Peyer's patch (tissue), 4 donors: ENCODE data around the gene UBXN7.

Experiments used
- POLR2A ChIP-seq, 2 donors: fragments of 450-650 bp; IDR thresholded peaks; one replicate each; pipeline ENCODE4 v1.5.1; 2017; ENCODE audit warnings: antibody characterized with exemption in 2 of 2, mild to moderate bottlenecking in 2 of 2, moderate library complexity in 2 of 2
- TF ChIP-seq, protein P1 (sequence below), 6 experiments: fragments of 450-650 bp in 4 of 6; fragments of 200-600 bp in 2 of 6; sonication (generic) in 1 of 6; IDR thresholded peaks; one replicate each; pipeline ENCODE4 v1.5.1; 2017 to 2019; ENCODE audit warnings: antibody characterized with exemption in 6 of 6, mild to moderate bottlenecking in 3 of 6, moderate library complexity in 1 of 6

DNA sequence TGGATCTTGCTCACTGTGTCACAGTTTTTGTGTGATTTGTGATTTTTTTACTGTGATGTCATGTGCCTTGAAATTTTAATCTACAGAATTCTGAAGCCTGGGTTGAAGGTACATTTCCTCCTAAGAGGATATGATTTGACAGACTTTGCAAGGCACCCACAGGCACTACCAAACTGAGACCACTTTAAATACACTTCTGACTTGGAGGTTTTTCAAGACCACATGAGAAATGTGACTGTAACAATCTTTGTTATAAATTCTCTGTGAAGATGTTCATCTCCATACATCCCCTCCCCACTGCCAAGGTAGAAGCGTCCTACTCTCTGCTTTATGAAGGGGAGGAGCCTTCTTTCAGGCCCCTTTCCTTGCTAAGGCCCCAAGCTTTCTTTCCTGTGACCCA, 22.8 kb downstream of the UBXN7 start:
- TF ChIP-seq, protein P1, sequence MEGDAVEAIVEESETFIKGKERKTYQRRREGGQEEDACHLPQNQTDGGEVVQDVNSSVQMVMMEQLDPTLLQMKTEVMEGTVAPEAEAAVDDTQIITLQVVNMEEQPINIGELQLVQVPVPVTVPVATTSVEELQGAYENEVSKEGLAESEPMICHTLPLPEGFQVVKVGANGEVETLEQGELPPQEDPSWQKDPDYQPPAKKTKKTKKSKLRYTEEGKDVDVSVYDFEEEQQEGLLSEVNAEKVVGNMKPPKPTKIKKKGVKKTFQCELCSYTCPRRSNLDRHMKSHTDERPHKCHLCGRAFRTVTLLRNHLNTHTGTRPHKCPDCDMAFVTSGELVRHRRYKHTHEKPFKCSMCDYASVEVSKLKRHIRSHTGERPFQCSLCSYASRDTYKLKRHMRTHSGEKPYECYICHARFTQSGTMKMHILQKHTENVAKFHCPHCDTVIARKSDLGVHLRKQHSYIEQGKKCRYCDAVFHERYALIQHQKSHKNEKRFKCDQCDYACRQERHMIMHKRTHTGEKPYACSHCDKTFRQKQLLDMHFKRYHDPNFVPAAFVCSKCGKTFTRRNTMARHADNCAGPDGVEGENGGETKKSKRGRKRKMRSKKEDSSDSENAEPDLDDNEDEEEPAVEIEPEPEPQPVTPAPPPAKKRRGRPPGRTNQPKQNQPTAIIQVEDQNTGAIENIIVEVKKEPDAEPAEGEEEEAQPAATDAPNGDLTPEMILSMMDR (IDR thresholded peaks at IDR 0.05), result no peak
- TF ChIP-seq POLR2A (IDR thresholded peaks at IDR 0.05), result no peak
